Dedifferentiated amniotic fluid mesenchymal stem cell (primary cell): ENCODE measurements around the gene PCNA.

Experiments used
- DNase-seq: peaks from one replicate; pipeline ENCODE4 v3.0.0-alpha.2; 2016; ENCODE audit errors: extremely low spot score

PCNA gene

GRCh38 chr20:5119435-5120184 is at the start of gene PCNA:
PCNA (minus strand) TSS chr20:5119958; CDS start chr20:5119798, 160 bp downstream.
- DNase-seq, result peak; percentile 93

GRCh38 chr20:5168651-5169396 is 49.1 kb upstream of the PCNA start:
- DNase-seq, result no peak

- DNase-seq, result no peak
Measured at GRCh38 chr20:5164645-5165625, 45.2 kb upstream of the PCNA start.

GRCh38 chr20:5161536-5162164 is 41.9 kb upstream of the PCNA start:
- DNase-seq, result no peak

GRCh38 chr20:5160882-5161281 is 41.1 kb upstream of the PCNA start:
- no peak for DNase-seq

- no peak for DNase-seq
Measured at GRCh38 chr20:5159928-5160327, 40.2 kb upstream of the PCNA start.

- DNase-seq, result no peak
Measured at GRCh38 chr20:5156675-5157448, 37.1 kb upstream of the PCNA start.

- no peak for DNase-seq
Measured at GRCh38 chr20:5155404-5155803, 35.6 kb upstream of the PCNA start.

GRCh38 chr20:5154543-5154925 is 34.8 kb upstream of the PCNA start:
- DNase-seq, result no peak

GRCh38 chr20:5153612-5154542 is 34.1 kb upstream of the PCNA start:
- no peak for DNase-seq

- DNase-seq, result no peak
Measured at GRCh38 chr20:5153152-5153467, 33.4 kb upstream of the PCNA start.

- no peak for DNase-seq
Measured at GRCh38 chr20:5150226-5151076, 30.7 kb upstream of the PCNA start.

- no peak for DNase-seq
Measured at GRCh38 chr20:5149892-5150225, 30.1 kb upstream of the PCNA start.

- no peak for DNase-seq
Measured at GRCh38 chr20:5148581-5148980, 28.8 kb upstream of the PCNA start.

GRCh38 chr20:5146871-5147592 is 27.3 kb upstream of the PCNA start:
- DNase-seq, result no peak

- no peak for DNase-seq
Measured at GRCh38 chr20:5146099-5146668, 26.4 kb upstream of the PCNA start.

- no peak for DNase-seq
Measured at GRCh38 chr20:5145365-5146098, 25.8 kb upstream of the PCNA start.
